Measurements from ENCODE around the gene NT5C1B.

Gene NT5C1B

GRCh38 chr2:18514526-18515461 lies 74.6 kb downstream of the NT5C1B start:
- no peak for DNase-seq (ENCODE audit: low spot score)
